Daoy (cell line): ENCODE data around the gene PELI3. TPM values are rescaled to one million over a fixed set of nuclear protein-coding genes. Genes with fewer than 3 reads are reported as not detected.
"Not testable (repeated sequence)": the region's sequence is repeated elsewhere in the genome, so short reads cannot be mapped to it uniquely, and the experiment has no call there.

ENCODE experiments used
- DNase-seq: peaks from one replicate; pipeline ENCODE4 v3.0.0-alpha.2; 2015; ENCODE audit warnings: low read depth
- total RNA-seq: library from RNA; depleted of rRNA; stranded (reverse); fragments of >200 nt; shearing (Covaris generic); gene quantifications from 2 replicates; pipeline ENCODE4 v1.2.3, GENCODE V29; 2014

Gene PELI3
- total RNA-seq, 1 experiment from 2014 or later: 1.8 TPM

GRCh38 chr11:66447012-66447411 lies 19.7 kb upstream of the PELI3 start:
- DNase-seq: no peak

- no peak for DNase-seq
Observed at GRCh38 chr11:66448523-66448922, 18.2 kb upstream of the PELI3 start.

GRCh38 chr11:66450560-66450959 lies 16.1 kb upstream of the PELI3 start:
- DNase-seq: no peak

GRCh38 chr11:66451663-66452062 lies 15.0 kb upstream of the PELI3 start:
- no peak for DNase-seq

GRCh38 chr11:66454247-66454646 lies 12.5 kb upstream of the PELI3 start:
- DNase-seq: peak; percentile 25

GRCh38 chr11:66454828-66455227 lies 11.9 kb upstream of the PELI3 start:
- DNase-seq: no peak

- DNase-seq: no peak
Observed at GRCh38 chr11:66457826-66458225, 8.9 kb upstream of the PELI3 start.

GRCh38 chr11:66459138-66459778 lies 7.4 kb upstream of the PELI3 start:
- no peak for DNase-seq

GRCh38 chr11:66462010-66462409 lies 4.7 kb upstream of the PELI3 start:
- DNase-seq: no peak

- DNase-seq: no peak
Observed at GRCh38 chr11:66462911-66463310, 3.8 kb upstream of the PELI3 start.

GRCh38 chr11:66464116-66464515 lies 2.6 kb upstream of the PELI3 start:
- not testable (repeated sequence) for DNase-seq

- no peak for DNase-seq
Observed at GRCh38 chr11:66464916-66465315, 1.8 kb upstream of the PELI3 start.

GRCh38 chr11:66465373-66466224 lies 1.1 kb upstream of the PELI3 start:
- no peak for DNase-seq

- DNase-seq: peak; percentile 21
Observed at GRCh38 chr11:66467034-66467659, 442 bp downstream of the PELI3 start.

GRCh38 chr11:66467756-66468155 lies 1.1 kb downstream of the PELI3 start:
- peak; percentile 54 for DNase-seq

- DNase-seq: no peak
Observed at GRCh38 chr11:66468691-66469090, 2.0 kb downstream of the PELI3 start.

GRCh38 chr11:66469441-66469840 lies 2.7 kb downstream of the PELI3 start:
- DNase-seq: no peak

GRCh38 chr11:66470015-66470414 lies 3.3 kb downstream of the PELI3 start:
- peak; percentile 22 for DNase-seq

- DNase-seq: no peak
Observed at GRCh38 chr11:66471142-66471541, 4.4 kb downstream of the PELI3 start.

- no peak for DNase-seq
Observed at GRCh38 chr11:66472054-66472453, 5.3 kb downstream of the PELI3 start.

GRCh38 chr11:66473167-66473566 lies 6.5 kb downstream of the PELI3 start:
- DNase-seq: no peak

- no peak for DNase-seq
Observed at GRCh38 chr11:66473608-66474515, 7.2 kb downstream of the PELI3 start.
